D341Med (cell line): ENCODE measurements around the gene ADCYAP1.

Experiments used
- DNase-seq: peaks from one replicate; pipeline ENCODE4 v3.0.0; 2012; ENCODE audit warnings: low spot score

Gene ADCYAP1

GRCh38 chr18:910247-910646 lies 5.6 kb downstream of the ADCYAP1 start:
- no peak for DNase-seq

- DNase-seq: no peak
These were observed 6.4 kb downstream of the ADCYAP1 start for GRCh38 chr18:911025-911424.

- DNase-seq: no peak
These were observed 6.8 kb downstream of the ADCYAP1 start for GRCh38 chr18:911486-911885.

- no peak for DNase-seq
These were observed 11.9 kb downstream of the ADCYAP1 start for GRCh38 chr18:916562-916961.

- DNase-seq: no peak
These were observed 14.4 kb downstream of the ADCYAP1 start for GRCh38 chr18:919078-919477.

- DNase-seq: no peak
These were observed 18.6 kb downstream of the ADCYAP1 start for GRCh38 chr18:923144-923866.

GRCh38 chr18:924987-925386 lies 20.3 kb downstream of the ADCYAP1 start:
- DNase-seq: no peak

- DNase-seq: no peak
These were observed 22.3 kb downstream of the ADCYAP1 start for GRCh38 chr18:926946-927345.

- DNase-seq: no peak
These were observed 28.4 kb downstream of the ADCYAP1 start for GRCh38 chr18:933082-933481.

GRCh38 chr18:934518-935133 lies 30.0 kb downstream of the ADCYAP1 start:
- no peak for DNase-seq

- DNase-seq: no peak
These were observed 32.3 kb downstream of the ADCYAP1 start for GRCh38 chr18:936941-937340.

- DNase-seq: no peak
These were observed 34.5 kb downstream of the ADCYAP1 start for GRCh38 chr18:939166-939565.

GRCh38 chr18:939958-940357 lies 35.3 kb downstream of the ADCYAP1 start:
- no peak for DNase-seq

- no peak for DNase-seq
These were observed 36.7 kb downstream of the ADCYAP1 start for GRCh38 chr18:941331-941730.

- no peak for DNase-seq
These were observed 39.8 kb downstream of the ADCYAP1 start for GRCh38 chr18:944440-944839.

- DNase-seq: no peak
These were observed 45.3 kb downstream of the ADCYAP1 start for GRCh38 chr18:949724-950631.

- no peak for DNase-seq
These were observed 46.3 kb downstream of the ADCYAP1 start for GRCh38 chr18:950882-951495.

- DNase-seq: no peak
These were observed 50.9 kb downstream of the ADCYAP1 start for GRCh38 chr18:955384-956066.

GRCh38 chr18:957829-958228 lies 53.2 kb downstream of the ADCYAP1 start:
- DNase-seq: no peak

- no peak for DNase-seq
These were observed 55.2 kb downstream of the ADCYAP1 start for GRCh38 chr18:959854-960253.
